NCI-H128 (cell line): ENCODE measurements around the gene ABCB8.
"Not testable (repeated sequence)": the region's sequence is repeated elsewhere in the genome, so short reads cannot be mapped to it uniquely, and the experiment has no call there.

ENCODE experiments used
- DNase-seq: peaks from one replicate; lab custom pipeline; 2025; ENCODE audit not compliant: unreplicated experiment; lab: John Stamatoyannopoulos, UW

Gene ABCB8

GRCh38 chr7:150997817-150998216 lies 30.4 kb upstream of the ABCB8 start:
- DNase-seq, result no peak

GRCh38 chr7:150998341-150998740 lies 29.9 kb upstream of the ABCB8 start:
- no peak for DNase-seq

GRCh38 chr7:150999001-150999400 lies 29.2 kb upstream of the ABCB8 start:
- DNase-seq, result no peak

- no peak for DNase-seq
These were observed 28.6 kb upstream of the ABCB8 start for GRCh38 chr7:150999497-151000230.

DNA sequence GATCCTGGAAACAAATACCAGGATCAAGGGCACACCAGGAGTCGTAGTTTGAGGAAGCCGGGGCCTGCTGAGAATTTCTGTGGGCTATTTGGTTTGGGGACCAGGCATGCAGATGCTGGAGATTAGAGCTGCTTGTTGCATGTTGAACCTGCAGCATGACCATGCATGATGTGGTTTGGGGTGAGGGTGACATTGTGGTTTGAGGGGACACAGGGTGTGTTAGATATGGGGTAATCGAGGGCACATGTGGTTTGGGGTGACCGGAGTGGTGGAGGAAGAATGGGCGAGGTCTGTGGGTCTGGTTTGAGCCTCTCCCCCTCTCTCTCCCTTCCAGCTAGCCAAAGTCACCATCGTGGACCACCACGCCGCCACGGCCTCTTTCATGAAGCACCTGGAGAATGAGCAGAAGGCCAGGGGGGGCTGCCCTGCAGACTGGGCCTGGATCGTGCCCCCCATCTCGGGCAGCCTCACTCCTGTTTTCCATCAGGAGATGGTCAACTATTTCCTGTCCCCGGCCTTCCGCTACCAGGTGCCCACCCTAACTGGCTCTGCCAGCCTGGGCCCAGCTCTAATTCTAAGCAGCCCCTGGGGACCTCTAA lies 27.3 kb upstream of the ABCB8 start:
- no peak for DNase-seq

DNA sequence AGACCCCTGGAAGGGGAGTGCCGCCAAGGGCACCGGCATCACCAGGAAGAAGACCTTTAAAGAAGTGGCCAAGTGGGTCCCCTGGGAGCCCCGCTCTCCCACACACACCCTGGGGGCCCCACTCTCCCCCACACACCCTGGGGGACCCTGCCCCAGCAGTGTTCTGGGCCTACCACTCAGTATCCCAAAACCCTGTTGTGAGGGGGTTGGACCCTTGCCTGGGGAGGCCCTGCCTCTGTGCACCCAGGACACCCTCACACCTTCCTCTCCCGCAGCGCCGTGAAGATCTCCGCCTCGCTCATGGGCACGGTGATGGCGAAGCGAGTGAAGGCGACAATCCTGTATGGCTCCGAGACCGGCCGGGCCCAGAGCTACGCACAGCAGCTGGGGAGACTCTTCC lies 26.7 kb upstream of the ABCB8 start:
- no peak for DNase-seq

GRCh38 chr7:151003572-151003971 lies 24.7 kb upstream of the ABCB8 start:
- DNase-seq, result no peak

GRCh38 chr7:151005566-151005965 lies 22.7 kb upstream of the ABCB8 start:
- no peak for DNase-seq

- no peak for DNase-seq
These were observed 21.5 kb upstream of the ABCB8 start for GRCh38 chr7:151006590-151007300.

- no peak for DNase-seq
These were observed 20.8 kb upstream of the ABCB8 start for GRCh38 chr7:151007469-151007898.

DNA sequence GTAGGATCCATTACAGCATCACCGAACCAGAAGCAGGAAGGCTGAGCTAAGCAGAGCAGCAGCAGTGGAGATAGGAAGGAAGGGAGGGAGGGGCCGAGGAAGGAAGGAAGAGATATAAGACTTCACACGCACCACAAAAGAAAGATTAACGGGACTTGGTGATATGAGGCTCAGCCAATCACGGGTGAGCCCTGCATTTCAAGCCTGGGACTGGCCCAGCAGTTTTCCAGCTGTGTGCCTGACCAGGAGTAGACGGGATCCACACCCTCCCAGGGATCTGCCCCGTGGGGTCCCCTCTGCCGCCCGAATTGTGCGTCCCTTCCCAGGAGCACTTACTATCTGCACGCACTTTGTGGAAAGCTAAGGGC lies 20.1 kb upstream of the ABCB8 start:
- no peak for DNase-seq

- no peak for DNase-seq
These were observed 19.5 kb upstream of the ABCB8 start for GRCh38 chr7:151008511-151009323.

DNA sequence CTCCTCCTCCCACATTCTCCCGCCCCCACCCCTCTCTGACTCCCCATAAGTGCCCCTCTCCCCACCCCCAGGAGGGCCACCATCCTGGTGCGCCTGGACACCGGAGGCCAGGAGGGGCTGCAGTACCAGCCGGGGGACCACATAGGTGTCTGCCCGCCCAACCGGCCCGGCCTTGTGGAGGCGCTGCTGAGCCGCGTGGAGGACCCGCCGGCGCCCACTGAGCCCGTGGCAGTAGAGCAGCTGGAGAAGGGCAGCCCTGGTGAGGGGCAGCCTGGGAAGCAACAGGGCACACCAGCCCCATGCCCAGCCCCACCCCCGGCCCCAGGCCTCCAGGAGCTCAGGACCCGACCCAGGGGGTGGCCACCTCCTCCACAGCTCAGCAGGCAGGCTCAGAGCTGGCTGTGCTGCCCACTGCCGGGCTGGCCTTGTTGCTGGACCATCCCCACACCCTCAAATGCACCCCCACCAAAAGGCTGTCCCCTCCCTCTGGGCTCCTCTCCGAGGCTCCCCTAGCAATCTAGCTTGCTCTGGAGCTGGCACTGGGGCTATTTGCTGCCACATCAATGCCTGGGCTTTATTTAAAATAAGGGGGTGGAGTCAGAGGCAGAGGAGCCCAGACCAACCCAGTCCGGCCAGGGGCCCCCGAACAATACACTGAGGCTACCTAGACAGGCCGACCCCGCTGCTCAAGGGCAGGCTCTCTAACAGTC lies 18.8 kb upstream of the ABCB8 start:
- DNase-seq, result no peak

DNA sequence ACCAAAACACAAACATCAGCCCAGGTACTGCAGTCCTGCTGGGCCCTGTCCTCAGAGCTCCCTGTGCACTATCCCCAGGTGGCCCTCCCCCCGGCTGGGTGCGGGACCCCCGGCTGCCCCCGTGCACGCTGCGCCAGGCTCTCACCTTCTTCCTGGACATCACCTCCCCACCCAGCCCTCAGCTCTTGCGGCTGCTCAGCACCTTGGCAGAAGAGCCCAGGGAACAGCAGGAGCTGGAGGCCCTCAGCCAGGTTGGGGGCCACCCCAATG lies 18.3 kb upstream of the ABCB8 start:
- DNase-seq, result no peak

GRCh38 chr7:151010307-151011096 lies 17.7 kb upstream of the ABCB8 start:
- DNase-seq, result no peak

GRCh38 chr7:151011097-151011409 lies 17.2 kb upstream of the ABCB8 start:
- no peak for DNase-seq

DNA sequence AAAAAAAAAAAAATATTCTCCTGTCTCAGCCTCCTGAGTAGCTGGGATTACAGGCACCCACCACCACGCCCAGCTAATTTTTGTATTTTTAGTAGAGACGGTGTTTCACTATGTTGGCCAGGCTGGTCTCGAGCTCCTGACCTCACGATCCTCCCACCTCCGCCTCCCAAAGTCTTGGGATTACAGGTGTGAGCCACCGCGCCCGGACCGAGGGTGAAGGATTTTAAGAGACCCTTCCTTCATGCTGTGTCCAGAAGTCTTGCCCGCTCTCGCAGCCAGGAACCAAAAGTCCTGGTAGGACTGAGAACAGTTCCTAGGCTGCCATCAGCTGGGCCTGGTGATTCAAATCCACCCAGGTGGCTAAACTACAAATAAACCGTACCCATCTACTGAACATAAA lies 16.6 kb upstream of the ABCB8 start:
- not testable (repeated sequence) for DNase-seq

- DNase-seq, result no peak
These were observed 16.1 kb upstream of the ABCB8 start for GRCh38 chr7:151012031-151012692.

- no peak for DNase-seq
These were observed 15.3 kb upstream of the ABCB8 start for GRCh38 chr7:151012911-151013347.

DNA sequence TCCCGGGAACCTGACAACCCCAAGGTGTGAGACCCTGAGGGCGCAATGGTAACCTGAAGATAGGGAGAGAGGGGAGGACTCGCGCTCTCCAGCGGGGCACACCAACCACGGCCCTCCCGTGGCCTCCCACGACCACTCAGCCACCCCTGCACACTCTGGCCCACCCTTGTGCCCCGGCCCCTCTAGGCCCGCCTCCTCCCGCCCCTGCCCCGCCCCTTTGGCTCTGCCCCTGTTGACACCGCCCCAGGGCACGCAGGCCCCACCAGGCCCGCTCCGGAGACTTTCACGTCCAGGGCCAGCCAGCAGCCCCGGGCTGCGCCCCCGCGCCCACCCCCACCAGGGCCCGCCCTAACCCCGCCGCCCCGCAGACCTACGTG lies 14.9 kb upstream of the ABCB8 start:
- DNase-seq, result no peak
